MG63 (cell line): ENCODE results near the gene FAM114A1. TPM values are rescaled to one million over a fixed set of nuclear protein-coding genes. Genes with fewer than 3 reads are reported as not detected.
"Not testable (repeated sequence)": the region's sequence is repeated elsewhere in the genome, so short reads cannot be mapped to it uniquely, and the experiment has no call there.

ENCODE experiments used
- DNase-seq: peaks from one replicate; pipeline ENCODE4 v3.0.0-alpha.2; 2020
- H3K27me3 ChIP-seq: fragments of 250-450 bp; sonication (Bioruptor Pico); 2 replicates; pipeline ENCODE4 v1.5.1; 2020; ENCODE audit warnings: mild to moderate bottlenecking, moderate library complexity
- H3K36me3 ChIP-seq: fragments of 250-450 bp; sonication (Bioruptor Pico); 2 replicates; pipeline ENCODE4 v1.5.1; 2020; ENCODE audit warnings: mild to moderate bottlenecking, moderate library complexity
- H3K4me3 ChIP-seq: fragments of 250-450 bp; sonication (Bioruptor Pico); 2 replicates; pipeline ENCODE4 v1.5.1; 2020; ENCODE audit warnings: mild to moderate bottlenecking, moderate library complexity
- H3K9me3 ChIP-seq: fragments of 250-450 bp; sonication (Bioruptor Pico); 2 replicates; pipeline ENCODE4 v1.5.1; 2020; ENCODE audit warnings: mild to moderate bottlenecking, moderate library complexity
- total RNA-seq: library from RNA; depleted of rRNA; stranded (reverse); fragments of >200 nt; shearing (Covaris generic); gene quantifications from 2 replicates; pipeline ENCODE4 v1.2.3, GENCODE V29; 2014; ENCODE audit warnings: low replicate concordance

The FAM114A1 gene
- total RNA-seq, 1 experiment from 2014 or later, result 56.7 TPM

DNA sequence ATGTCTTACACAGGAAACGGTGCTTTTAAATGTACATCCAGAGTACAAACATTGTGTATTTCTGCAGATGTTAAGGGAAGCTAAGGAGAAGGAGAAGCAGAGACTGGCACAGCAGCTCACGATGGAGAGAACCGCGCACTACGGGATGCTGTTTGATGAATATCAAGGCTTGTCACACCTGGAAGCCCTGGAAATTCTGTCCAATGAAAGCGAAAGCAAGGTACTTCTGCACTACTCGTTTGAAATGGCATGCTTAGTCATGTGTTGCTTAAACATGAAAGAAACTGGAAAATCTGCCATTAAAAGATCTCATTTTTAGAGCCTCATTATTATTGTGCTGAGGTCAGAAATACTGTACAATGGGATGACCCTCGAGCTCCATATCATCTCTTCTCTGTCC is 47.2 kb downstream of the FAM114A1 start:
- no peaks in the 10 kb centered on the region for H3K9me3 ChIP-seq
- no peaks in the 10 kb centered on the region for H3K27me3 ChIP-seq
- no peak for DNase-seq
- H3K4me3 ChIP-seq, result no peak overlapping the region
- H3K36me3 ChIP-seq, result peaks cover 20% of the 10 kb centered on the region

DNA sequence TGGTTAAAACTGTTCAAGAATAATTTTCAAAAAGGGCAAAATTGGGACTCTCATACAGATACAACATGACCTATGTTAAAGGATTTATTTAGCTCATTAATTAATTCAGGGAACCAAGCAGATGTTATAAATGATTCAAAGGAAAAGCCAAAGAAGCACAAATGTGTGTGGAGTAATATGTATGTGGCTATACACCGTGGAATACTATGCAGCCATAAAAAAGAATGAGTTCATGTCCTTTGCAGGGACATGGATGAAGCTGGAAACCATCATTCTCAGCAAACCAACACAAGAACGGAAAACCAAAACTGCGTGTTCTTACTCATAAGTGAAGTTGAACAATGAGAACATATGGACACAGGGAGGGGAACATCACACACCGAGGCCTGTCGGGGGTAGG is 48.7 kb downstream of the FAM114A1 start:
- peaks cover 11% of the 10 kb centered on the region for H3K36me3 ChIP-seq

DNA sequence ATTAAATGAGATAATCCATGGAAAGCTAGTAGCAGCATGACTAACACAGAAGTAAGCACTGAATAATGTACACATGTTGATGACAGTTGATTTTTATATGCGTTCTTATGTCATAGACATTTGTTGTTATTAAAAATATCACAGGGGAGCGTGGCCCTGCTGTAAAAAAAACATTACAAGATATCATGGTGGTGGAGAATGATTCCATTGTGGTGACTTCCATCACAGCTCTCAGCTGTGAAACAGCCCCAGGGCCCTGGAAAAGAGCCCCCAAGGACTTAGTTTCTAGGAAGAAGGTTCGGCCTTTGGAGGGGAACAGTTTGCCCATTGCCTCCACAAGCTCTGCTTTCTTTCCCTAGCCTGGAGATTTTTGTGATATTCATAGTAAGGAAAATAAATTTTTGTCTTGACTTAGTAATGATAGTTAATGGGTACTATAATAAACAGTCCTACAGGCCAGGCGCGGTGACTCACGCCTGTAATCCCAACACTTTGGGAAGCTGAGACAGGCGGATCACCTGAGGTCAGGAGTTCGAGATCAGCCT is 49.9 kb downstream of the FAM114A1 start:
- Histone ChIP-seq H3K9me3 (no peaks in the 10 kb centered on the region), H3K36me3 (peaks cover 11% of the 10 kb centered on the region), H3K4me3 (no peak overlapping the region), H3K27me3 (no peaks in the 10 kb centered on the region)
- no peak for DNase-seq

More for the DNA sequence above, 48.7 kb downstream of the FAM114A1 start:
- not testable (repeated sequence) for H3K27me3 ChIP-seq, H3K4me3 ChIP-seq, DNase-seq, H3K9me3 ChIP-seq

DNA sequence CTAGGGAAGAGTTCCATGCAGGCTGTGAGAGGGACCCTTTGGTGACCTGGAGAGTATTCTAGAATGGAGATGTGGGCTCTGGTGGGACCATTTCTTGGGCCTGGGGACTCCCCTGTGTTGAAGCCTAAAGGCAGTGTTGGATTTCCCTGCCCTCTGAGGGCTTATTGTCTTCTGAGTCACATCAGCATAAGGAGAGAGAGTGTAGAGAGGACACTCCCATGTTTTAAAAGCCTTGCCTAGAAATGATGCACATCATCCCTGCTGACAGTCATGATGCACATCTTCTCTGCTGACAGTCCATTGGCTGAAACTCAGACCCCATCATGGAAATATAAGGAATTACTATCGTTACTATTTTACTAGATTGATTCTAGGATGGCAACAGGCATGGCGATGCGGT is 51.9 kb downstream of the FAM114A1 start:
- H3K27me3 ChIP-seq, result no peaks in the 10 kb centered on the region
- H3K36me3 ChIP-seq, result peaks cover 13% of the 10 kb centered on the region

DNA sequence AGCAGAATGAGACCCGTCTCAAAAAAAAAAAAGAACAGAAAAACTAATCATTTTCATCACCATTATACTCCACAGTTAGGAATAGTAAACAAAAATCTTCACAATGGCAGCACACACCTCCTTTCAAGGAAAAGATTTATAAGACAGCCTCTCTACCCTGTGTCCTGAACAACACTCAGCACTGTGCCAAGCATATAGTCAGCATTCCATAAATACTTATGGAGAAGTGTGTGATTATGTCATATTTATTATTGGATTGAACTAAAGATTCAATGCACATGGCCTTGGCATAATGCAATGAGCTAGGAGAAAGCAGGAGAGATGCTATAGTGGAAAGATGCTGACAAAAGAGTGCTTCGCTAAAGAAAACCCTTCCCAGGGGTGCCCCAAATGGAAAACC is 52.6 kb downstream of the FAM114A1 start:
- no peaks in the 10 kb centered on the region for H3K9me3 ChIP-seq
- H3K27me3 ChIP-seq, result no peaks in the 10 kb centered on the region
- DNase-seq, result no peak
- peaks cover 9% of the 10 kb centered on the region for H3K36me3 ChIP-seq
- H3K4me3 ChIP-seq, result no peak overlapping the region

More for the DNA sequence above, 51.9 kb downstream of the FAM114A1 start:
- H3K4me3 ChIP-seq, result no peak overlapping the region
- no peaks in the 10 kb centered on the region for H3K9me3 ChIP-seq
- no peak for DNase-seq

DNA sequence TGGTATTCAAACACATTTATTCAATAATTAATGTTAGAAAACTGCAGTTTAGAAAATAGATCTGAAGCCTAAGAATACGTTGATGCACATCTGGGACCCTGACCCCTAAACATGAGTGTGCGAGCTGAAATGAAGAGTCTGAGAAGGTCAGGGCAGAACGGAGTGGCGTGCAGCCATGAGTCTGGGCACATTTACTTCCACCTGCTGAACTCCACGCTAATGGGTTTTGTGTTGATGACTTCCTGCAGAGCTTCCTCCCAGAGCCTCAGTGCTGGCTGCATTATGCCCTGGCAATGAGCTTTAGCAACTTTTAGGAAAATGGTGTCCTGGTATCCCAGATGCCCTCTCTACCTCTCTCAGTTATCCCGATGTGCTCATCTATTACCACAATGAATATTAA is 53.1 kb downstream of the FAM114A1 start:
- no peak for DNase-seq
- Histone ChIP-seq H3K4me3 (no peak overlapping the region), H3K27me3 (no peaks in the 10 kb centered on the region), H3K36me3 (peaks cover 9% of the 10 kb centered on the region), H3K9me3 (no peaks in the 10 kb centered on the region)

DNA sequence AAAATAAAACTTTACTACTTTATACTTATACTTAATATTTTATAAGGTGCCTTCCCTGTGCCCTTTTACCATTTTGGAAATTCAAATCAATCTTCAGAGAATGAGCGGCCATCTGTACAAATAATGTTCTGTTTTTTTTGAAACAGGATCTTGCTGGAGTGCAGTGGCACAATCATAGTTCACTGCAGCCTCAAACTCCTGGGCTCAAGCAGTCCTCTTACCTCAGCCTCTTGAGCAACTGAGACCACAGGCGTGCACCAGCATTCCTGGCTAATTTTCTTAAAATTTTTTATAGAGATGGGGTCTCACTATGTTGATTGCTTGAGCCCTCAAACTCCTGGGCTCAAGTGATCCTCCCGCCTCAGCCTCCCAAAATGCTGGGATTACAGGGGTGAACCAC is 53.5 kb downstream of the FAM114A1 start:
- Histone ChIP-seq H3K4me3 (no peak overlapping the region), H3K27me3 (no peaks in the 10 kb centered on the region), H3K9me3 (no peaks in the 10 kb centered on the region), H3K36me3 (peaks cover 6% of the 10 kb centered on the region)
- DNase-seq, result no peak

DNA sequence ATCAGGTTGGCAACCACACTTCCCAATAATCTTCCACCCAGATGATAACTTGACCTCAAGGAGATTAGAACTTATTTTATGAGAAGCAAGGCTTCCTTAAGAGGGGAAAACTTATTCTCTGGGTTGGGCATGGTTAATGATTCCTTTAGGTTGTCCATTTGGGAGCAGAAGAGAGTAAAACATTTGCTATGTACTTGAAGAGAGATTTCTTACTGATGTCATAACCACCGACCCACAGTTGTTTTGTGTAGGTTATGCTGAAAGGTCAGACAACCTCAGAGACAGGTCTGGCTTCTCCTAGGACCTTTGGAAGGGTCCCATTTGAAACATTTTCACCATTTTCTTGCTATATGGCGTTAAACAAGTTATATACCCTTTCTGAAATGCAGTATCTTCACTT is 56.1 kb downstream of the FAM114A1 start:
- no peak for DNase-seq

DNA sequence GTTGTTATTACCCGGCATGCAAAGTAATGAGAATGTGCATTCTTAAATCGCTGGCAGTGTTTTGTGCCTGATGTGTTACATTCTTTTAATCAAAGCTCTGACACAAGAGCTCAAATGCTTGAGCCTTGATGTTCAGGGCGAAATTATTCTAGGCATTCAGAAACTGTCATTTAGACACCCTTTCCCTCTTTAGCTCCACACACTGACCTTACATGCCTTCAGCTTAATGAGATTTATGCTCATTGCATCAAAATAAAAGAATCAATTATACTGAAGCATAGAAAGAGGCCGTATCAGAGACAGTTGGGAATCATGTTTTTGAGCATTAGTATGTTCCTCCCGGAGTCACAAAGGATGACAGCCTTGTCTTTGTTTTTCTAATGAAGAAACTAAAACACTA is 56.7 kb downstream of the FAM114A1 start:
- peaks cover 2% of the 10 kb centered on the region for H3K36me3 ChIP-seq
- H3K4me3 ChIP-seq, result no peak overlapping the region
- no peak for DNase-seq
- no peaks in the 10 kb centered on the region for H3K27me3 ChIP-seq
- no peaks in the 10 kb centered on the region for H3K9me3 ChIP-seq

More for the DNA sequence above, 56.1 kb downstream of the FAM114A1 start:
- Histone ChIP-seq H3K36me3 (peaks cover 2% of the 10 kb centered on the region), H3K27me3 (no peaks in the 10 kb centered on the region), H3K4me3 (no peak overlapping the region), H3K9me3 (no peaks in the 10 kb centered on the region)

DNA sequence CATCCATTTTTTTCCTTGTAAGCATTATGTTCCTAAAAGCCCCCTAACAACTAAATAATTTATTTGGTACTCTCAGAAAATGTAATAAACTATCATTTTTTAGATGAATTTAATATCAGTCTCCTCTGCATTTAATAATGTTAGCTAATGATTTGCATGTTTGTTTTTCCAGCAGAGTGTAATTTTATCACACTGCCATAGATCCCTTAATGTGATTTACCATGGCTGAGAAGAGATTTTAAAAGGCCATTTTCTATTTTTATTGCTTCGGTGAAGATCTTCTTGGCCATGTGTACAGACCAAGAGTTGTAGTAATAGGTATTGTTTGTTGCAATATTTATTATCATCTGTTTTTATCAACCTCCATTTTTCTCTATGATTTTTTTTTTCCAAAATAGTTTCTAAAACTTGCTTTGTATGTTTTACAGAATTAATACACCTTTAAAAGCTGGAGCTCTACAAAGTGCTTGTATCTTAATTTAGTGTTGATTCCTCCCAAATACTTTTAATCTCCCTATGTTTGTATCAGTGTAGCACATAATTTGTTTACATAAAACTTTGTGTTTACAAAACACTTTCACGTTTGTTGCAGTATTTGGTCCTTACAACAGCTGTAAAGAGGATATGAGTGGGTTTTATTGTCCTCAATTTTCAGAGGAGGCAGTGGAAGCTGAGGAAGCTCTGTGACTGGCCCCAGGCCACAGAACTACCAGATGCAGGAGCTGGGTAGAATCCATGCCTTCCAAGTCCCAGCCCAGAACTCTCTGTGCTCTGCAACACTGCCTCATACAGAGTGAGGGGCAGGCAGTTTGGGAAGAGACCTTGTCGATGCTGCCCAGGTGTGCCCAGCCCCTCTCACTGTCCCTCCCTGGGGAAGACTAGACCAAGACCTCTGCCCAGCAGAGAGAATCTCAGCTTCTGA is 58.1 kb downstream of the FAM114A1 start:
- no peaks in the 10 kb centered on the region for H3K9me3 ChIP-seq
- no peaks in the 10 kb centered on the region for H3K27me3 ChIP-seq
- DNase-seq, result no peak
- no peak overlapping the region for H3K4me3 ChIP-seq
- H3K36me3 ChIP-seq, result peaks cover 2% of the 10 kb centered on the region

DNA sequence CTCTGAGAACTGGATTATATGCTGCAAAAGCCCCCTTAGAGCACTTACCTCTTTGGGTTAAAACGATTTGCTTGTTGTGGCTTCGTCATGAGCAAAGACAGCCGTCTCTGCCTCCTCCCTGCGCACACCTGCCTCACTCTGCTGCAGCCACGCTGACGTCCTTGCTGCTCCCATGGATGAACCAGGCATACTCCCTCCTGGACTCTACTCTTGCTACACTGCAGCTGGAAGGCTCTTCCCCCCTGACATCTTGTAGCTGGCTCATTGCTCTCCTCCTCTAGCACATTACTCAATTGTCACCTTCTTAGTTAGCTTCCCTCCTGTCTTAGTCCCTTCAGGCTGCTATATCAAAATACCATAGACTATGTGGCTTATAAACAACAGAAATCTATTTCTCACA is 59.3 kb downstream of the FAM114A1 start:
- Histone ChIP-seq H3K9me3 (no peaks in the 10 kb centered on the region), H3K4me3 (no peak overlapping the region), H3K27me3 (no peaks in the 10 kb centered on the region), H3K36me3 (peaks cover 2% of the 10 kb centered on the region)
- no peak for DNase-seq

DNA sequence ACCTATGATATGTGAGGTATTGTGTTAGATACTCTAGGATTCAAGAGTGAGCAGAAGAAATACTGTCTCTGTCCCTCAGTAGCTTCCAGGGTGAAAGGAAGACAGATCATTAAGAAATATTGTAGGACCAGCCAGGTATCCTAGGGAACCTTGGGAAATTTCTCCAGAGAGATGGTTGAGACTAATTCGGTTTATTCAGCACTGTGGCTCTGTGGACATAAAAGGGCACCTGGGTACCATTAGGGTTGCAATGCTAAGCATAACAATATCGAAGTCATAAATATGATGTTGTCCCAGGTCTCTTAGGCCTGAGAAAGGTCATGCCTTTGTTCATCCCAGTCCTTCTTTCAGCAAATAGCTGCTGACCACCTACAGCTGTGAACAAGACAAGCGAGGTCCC is 61.0 kb downstream of the FAM114A1 start:
- Histone ChIP-seq H3K9me3 (no peaks in the 10 kb centered on the region), H3K4me3 (no peak overlapping the region), H3K27me3 (no peaks in the 10 kb centered on the region), H3K36me3 (no peaks in the 10 kb centered on the region; the same call in none of the 2 replicates)
- no peak for DNase-seq

DNA sequence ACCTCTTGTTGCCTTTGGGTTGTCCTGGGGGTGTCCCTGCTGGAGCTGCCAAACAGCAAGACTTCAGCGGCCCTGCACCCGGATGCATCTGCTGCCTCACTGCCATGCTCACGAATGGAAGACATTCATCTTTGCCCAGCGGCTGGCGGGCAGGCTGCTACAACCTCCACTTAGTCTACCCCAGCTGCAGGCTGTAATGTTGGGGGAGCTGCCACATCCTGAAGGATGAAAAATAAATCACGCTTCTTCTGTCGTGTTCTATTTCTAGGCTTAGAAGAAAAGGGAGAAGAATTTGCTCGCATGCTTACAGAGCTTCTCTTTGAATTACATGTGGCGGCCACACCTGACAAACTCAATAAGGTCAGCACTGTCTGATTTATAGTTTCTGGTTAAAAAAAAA is 61.4 kb downstream of the FAM114A1 start:
- no peaks in the 10 kb centered on the region; the same call in none of the 2 replicates for H3K36me3 ChIP-seq
- H3K4me3 ChIP-seq, result no peak overlapping the region
- DNase-seq, result no peak
- no peaks in the 10 kb centered on the region for H3K27me3 ChIP-seq
- H3K9me3 ChIP-seq, result no peaks in the 10 kb centered on the region

DNA sequence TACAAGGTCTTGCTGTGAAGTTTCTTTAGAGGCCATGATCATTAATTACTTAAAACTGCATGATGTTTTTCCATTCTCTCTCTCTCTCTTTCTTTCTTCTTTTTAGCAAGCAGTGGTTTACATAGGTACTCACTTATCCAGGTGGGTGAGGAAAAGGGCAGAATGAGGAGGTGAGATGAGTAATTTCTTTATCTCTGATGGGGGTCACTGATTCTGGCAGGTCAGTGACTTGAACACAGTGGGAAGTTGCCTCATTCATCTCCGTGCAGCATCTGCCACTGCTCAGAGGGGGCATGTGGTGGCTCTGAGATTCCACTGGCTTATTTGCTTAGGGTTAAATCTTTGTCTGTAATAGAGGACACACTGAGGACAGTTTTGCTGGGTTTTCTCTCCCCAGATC is 62.6 kb downstream of the FAM114A1 start:
- no peak for DNase-seq
- no peaks in the 10 kb centered on the region for H3K9me3 ChIP-seq
- no peaks in the 10 kb centered on the region; the same call in none of the 2 replicates for H3K36me3 ChIP-seq
- H3K27me3 ChIP-seq, result no peaks in the 10 kb centered on the region
- no peak overlapping the region for H3K4me3 ChIP-seq

DNA sequence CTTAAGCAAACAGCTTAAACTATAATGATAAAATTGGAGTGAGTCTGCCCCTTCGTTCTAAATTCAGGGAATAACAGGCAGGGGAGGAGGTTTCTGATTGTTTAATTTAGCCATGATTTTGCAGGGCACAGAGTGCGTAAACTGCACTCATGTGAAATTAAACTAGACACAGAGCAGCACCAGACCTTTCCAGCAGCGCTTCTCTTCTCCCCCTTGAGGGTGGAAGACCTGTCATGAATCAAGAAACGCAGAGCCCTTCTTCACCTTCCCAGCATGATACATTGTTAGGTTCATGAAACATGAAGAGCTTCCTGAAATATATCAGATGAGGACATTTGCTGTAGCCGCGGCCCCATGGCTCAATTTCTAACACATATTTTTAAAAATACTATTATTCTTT is 63.1 kb downstream of the FAM114A1 start:
- no peak for DNase-seq
- no peaks in the 10 kb centered on the region for H3K9me3 ChIP-seq
- H3K4me3 ChIP-seq, result no peak overlapping the region
- H3K27me3 ChIP-seq, result no peaks in the 10 kb centered on the region
- no peaks in the 10 kb centered on the region; the same call in none of the 2 replicates for H3K36me3 ChIP-seq

DNA sequence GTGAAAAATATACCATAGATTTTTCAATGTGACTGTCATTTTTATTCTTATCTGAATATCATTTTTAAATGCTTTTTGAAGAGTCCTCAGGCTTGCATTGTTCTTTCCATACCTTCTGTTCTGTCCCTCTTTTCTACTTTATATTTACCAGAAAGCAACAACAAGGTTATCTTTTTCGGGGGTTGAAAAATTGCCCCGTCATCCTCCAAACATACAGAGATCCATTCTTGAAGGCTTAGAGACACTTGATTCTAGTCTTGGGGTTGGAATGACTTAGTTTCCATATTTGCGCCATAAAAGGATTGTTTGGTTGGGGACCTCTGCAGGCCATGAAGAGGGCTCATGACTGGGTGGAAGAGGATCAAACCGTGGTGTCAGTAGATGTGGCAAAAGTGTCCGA is 63.5 kb downstream of the FAM114A1 start:
- no peak for DNase-seq
- H3K36me3 ChIP-seq, result no peaks in the 10 kb centered on the region; the same call in none of the 2 replicates
- H3K9me3 ChIP-seq, result no peaks in the 10 kb centered on the region
- no peaks in the 10 kb centered on the region for H3K27me3 ChIP-seq
- no peak overlapping the region for H3K4me3 ChIP-seq

DNA sequence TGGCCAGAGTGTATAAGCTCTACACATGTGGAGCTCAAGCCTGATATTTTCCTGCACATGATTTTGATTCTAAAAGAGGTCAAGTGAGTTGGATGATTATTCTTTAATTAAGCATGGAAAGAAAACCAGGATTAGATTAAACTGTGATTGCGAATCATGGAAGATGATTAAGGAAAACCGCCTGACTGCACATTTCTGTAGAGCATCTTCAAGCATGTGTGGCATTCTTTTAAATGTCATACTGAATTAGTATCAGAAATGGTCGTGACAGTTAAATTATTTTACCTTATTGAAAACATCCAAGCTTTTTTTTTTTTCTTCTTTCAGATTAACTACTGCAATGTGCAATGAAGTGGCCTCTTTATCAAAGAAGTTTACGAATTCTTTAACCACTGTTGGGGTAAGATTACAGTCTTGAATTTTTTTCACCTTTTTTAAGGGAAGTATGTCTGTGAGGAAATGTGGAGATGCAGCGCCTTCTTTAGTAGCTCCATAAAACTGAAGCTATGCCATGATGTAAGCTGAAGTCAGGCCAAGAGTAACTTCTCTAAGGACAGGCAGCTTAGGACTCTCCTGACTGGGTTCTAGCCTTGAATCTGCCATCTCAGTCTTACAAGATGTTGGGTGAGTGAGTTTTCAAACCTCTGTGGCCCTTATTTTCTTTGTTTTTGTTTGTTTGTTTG is 67.9 kb downstream of the FAM114A1 start:
- Histone ChIP-seq H3K4me3 (no peak overlapping the region), H3K36me3 (peaks cover 18% of the 10 kb centered on the region)
- no peak for DNase-seq

More for the DNA sequence above, 67.9 kb downstream of the FAM114A1 start:
- no peaks in the 10 kb centered on the region for H3K27me3 ChIP-seq
- H3K9me3 ChIP-seq, result no peaks in the 10 kb centered on the region
